ENCODE results near the gene ZNF682.
"Not testable (repeated sequence)": the region's sequence is repeated elsewhere in the genome, so short reads cannot be mapped to it uniquely, and the experiment has no call there.

ZNF682 gene

DNA sequence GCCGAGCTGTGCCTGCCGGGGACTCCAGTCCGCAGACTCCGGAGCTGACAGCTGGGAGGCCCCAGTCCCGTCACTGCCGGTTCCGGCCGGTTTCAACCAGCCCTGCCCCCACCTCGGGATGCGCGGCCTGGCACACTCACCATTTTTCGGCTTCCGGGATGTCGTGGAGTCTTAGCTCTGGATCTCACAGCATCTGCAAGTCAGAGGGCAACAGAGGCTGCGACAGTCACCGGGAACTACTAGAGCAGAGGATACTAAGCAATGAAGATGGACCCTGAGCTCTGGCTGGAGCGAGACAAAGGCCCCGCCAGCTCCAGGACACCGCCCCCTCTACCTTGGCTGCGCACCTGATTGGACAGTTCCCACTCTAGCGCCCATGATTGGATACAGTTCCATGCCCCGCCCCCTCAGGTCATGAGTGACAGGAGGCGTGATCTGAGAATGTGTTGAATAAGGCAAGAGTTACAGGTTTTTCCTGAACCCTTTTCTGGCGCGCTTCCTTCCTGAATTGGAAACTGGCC lies at the start of gene ZNF682:
Gene ZNF682 (minus strand): TSS at position 303 of the 521 bp plus-strand sequence. CDS start 160 bp downstream, at position 143.
- DNase-seq (ENCODE audit: low read depth) = peak; percentile 91

DNA sequence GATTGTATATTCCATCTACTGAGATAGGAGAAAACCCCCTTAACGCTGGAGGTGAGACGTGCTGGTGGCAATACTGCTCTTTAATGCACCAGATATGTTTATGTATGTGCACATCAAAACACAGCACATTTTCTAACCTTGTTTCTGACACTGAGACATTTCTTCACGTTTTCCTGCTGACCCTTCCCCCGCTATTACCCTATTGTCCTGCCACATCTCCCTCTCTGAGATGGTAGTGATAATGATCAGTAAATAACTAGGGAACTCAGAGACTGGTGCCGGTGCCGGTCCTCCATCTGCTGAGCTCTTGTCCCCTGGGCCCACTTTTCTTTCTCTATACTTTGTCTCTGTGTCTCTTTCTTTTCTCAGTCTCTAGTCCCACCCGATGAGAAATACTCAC lies 43.6 kb upstream of the ZNF682 start:
- not testable (repeated sequence) for DNase-seq (ENCODE audit: low read depth)

DNA sequence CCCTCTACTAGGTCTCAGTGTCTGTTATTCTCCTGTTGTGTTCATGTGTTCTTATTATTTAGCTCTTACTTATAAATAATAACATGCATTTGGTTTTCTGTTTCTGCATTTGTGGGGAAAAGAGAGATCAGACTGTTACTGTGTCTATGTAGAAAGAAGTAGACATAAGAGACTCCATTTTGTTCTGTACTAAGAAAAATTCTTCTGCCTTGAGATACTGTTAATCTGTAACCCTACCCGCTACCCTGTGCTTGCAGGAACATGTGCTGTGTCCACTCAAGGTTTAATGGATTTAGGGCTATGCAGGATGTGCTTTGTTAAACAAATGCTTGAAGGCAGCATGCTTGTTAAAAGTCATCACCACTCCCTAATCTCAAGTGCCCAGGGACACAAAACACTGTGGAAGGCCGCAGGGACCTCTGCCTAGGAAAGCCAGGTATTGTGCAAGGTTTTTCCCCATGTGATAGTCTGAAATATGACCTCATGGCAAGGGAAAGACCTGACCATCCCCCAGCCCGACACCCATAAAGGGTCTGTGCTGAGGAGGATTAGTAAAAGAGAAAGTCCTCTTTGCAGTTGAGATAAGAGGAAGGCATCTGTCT lies 43.0 kb upstream of the ZNF682 start:
- DNase-seq (ENCODE audit: low read depth) = not testable (repeated sequence)

DNA sequence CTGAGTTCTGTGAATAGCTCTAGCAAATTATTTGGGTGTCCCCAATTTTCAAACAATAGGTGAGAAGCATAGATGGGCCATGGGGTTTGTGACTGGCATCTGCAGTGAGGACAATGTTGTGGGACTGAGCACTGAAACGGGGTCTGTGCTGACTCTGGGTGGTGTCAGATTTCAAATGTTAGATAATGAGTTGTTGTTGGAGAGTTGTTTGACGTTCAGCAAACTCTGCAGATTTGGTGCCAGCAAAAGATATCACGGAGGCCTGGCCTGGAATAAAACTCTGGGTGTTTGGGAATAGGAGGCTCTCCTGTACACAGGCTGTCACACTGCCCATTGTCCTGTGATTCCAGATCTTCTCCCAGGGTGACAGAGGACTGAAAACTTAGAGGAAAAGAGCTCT lies 41.4 kb upstream of the ZNF682 start:
- DNase-seq (ENCODE audit: low read depth) = no peak

DNA sequence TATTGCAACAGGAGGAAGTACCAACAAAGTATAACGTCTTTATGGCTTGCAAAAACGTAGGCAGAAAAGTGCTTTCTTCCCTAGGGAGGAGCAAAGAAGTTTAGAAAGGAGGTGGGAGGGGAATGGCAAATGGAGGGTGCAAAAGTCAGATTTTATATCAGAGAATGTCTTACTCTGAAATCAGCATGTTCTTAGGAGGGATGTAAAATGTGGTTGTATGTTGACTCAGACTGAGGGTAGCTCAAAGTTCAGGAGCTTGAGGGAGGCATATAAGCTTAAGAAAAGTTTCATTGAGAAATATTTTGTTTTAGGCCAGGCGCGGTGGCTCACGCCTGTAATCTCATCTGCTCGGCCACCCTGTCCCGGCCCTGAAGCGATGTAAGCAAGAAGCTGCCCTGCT lies 40.2 kb upstream of the ZNF682 start:
- DNase-seq (ENCODE audit: low read depth) = no peak

DNA sequence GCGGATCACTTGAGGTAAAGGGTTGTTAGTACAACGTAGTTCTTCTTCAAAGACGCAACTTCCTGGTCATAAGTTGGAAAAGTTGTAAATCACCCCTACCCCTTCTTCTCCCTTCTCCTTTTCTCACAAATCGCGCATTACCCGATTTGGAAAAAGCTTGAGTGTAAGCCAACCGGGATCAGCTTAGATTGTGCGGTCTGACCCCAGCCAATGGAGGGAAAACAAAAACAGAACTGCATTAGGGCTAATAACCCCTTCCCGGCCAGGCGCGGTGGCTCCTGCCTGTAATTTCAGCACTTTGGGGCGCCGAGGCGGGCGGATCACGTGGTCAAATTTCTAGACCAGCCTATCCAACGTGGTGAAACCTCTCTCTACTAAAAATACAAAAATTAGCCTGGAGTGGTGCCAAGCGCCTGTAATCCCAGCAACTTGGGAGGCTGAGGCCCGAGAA lies 39.3 kb upstream of the ZNF682 start:
- no peak for DNase-seq (ENCODE audit: low read depth)

DNA sequence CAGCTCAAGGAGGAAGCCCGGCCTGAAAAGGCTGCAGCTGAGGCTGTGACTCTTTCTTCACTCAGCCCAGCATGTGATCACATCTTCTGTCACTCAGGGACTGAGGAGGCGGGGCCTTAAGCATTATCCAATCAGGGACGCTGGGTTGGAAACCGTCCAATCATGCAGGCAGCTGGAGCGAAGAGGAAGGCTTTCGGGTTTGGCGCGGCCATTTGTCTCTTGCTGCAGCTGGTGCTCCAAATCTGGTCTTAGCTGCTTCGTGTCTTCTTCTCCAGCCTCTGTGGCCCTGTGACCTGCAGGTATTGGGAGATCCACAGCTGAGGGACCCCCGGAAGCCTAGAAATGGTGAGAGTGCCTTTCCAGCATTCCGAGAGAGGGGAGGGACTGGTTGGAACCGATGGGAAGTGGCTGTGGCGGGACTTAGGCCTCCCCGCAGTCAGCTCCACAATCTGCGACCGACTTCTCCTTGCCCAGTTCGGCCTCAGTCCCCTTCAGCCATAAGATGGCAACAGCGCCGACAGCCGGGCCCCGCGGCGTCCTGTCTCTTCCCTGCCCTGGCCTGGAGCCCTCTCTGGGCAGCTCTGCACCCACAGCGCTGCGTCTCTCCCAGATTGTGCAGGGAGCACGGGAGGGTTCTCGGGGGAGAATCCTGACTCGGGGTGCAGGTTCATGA lies 38.6 kb upstream of the ZNF682 start, which contains the start of gene ZNF90:
Gene ZNF90 (plus strand): TSS at position 210 of the 673 bp plus-strand sequence. CDS start 133 bp downstream, at position 343.
- peak; percentile 74 for DNase-seq (ENCODE audit: low read depth)

DNA sequence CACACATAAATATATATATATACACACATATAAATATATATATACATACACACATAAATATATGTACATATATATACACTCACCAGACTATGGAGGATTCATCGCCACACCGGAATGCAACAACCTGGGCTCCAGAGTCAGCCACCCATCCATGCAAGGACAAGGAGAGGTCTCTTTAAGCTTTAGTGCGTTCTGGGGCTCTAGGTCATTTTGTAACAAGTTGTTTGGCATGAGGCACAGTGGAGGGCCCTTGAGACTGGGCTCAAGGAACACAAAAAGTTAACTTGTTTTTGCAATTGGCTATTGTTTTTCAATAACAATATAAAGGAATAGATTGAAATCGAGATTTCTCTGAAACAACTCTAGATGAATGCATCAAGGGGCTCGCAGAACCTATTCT lies 33.6 kb upstream of the ZNF682 start:
- DNase-seq (ENCODE audit: low read depth) = no peak

DNA sequence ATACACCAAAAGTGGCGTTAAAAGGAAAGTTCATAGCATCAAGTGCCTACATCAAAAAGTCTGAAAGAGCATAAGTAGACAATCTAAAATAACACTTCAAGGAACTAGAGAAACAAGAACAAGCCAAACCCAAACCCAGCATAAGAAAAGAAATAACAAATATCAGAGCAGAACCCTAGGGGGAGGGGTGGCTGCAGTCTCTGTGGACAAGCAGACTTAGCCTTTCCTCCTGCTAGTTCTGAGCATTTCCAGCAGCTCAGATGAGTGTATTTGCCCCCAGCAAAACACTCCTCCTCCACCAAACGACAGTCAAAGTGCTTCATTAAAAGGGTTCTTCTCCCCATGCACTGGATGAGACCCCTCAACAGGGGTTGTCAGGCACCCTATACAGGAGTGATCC lies 31.4 kb upstream of the ZNF682 start:
- DNase-seq (ENCODE audit: low read depth) = no peak

DNA sequence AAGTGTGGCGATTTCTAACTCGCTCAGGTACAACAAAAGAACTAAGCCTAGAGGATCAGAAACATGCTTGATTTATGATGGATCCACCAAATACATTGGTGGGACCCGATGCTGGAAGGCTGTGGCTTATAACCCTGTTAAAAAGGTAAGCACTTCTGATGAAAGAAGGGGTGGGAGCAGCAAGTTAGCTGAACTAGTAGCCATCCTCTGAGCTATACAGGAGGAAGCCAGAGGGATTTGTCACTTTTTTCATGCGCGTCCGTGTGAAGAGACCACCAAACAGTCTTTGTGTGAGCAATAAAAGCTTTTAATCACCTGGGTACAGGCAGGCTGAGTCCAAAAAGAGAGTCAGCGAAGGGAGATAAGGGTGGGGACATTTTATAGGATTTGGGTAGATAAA lies 29.3 kb upstream of the ZNF682 start:
- DNase-seq (ENCODE audit: low read depth) = not testable (repeated sequence)

DNA sequence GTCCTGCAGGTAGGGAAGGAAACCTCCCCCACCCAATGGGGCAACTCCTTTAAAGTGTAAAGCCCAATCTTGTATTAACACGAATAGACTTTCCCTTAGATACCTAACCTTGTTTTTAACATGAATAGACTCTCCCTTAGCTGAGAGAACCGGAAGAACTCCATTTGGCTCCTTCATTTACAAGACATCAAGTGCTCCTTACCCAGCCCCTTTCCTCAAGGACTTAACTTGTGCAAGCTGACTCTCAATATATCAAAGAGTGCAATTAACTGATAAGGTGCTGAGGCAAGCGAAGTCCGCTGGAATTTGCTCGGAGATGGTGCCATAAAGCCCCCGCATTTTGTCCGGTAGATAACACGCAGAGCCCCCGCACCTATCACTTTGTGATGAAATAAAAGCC lies 28.6 kb upstream of the ZNF682 start:
- DNase-seq (ENCODE audit: low read depth) = no peak

DNA sequence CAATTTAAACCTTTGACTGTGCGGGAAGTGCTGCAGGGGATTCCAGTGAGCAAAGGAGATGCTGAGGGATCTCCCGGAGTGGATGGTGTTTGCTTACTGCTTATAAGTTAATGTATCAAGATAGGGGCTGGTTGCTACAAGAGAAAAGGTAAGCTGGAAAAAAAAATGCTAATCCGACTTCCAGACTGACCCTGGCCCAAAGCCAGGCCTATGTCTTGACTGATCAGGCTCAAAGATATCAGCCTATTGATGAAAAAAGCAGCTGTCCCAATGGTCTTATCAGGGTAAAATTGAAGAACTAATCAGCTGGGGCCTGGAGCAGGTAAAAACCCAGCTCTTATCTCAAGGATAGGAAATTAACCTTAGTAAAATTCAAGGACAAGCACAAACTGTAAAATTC lies 27.6 kb upstream of the ZNF682 start:
- no peak for DNase-seq (ENCODE audit: low read depth)

DNA sequence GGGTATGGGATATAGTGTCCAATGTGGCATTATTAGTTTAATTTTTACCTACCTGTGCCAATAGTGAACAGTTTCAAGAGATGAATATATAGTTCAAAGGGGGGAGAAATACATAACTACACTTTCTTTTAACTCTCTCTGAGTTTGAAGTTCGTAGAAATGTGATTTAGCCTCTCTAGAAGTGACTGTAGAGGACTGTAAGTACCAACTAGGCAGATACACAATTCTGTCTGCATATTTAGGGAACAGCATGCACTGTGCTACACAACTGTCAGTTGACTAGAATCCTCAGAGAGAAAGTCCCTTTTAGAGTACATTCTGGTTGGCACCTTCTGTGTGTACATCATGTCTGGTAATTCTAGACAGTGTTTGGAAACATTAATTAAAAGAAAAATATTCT lies 21.0 kb upstream of the ZNF682 start:
- no peak for DNase-seq (ENCODE audit: low read depth)

DNA sequence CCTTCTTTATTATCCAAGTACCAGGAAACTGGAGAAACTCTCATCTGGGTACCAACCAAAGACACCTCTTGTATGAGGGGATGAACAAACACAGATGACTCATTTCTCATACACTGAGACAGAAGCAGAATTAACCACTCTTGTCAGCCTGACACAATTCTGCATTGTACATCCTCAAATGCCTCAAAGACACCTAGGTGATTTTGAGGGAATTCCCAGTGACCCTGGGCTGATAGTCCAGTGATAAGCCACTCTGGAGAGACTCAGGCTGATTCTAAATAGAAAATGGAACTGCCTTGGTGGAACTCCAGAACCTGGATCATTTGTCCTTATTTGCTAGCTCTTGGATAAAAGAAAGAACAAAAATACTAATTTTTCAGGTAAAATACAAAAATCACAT lies 19.4 kb upstream of the ZNF682 start:
- DNase-seq (ENCODE audit: low read depth) = not testable (repeated sequence)

DNA sequence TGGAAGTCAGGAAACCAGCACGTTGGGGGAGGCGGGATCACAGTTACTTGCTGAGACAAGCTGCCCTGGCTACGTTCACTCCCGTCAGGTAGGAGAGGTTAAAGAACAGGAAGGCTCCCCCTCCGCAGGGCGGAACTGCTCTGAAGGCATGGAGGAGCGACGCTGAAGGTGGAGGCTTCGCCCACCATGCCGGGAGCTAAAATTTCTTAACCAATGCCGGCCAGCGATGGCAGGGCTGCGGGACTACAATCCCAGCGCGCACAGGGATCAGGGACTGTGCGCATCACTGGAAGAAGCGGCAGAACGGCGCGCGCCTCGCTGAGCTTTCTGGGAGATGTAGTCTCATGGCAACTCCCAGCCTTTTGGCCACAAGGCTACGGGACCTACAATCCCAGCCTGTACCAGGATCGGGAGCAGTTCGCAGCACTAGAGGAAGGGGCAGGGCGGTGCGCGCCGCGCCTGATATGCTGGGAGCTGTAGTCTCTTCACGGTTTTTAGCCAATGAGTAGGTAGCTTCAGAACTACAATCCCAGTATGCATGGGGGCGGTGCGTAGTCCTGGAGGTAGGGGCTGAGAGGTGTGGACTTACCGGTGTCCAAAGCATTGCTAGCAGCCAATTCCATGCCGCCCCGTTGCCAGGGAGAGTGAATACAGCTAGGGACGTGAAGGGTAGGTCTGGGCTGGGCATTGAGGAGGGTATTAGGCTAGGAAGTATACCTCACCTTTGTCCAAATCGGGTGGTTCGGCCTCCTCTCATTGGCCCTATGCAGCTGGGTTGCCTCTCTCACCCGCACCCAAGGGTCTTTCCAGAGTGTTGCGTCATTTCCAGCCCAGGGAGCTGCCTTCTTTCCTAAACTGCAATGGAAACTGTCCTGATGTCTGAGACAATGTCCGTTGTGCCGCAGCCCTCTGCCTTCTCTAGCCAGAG lies 12.8 kb upstream of the ZNF682 start:
- DNase-seq (ENCODE audit: low read depth) = peak; percentile 17

DNA sequence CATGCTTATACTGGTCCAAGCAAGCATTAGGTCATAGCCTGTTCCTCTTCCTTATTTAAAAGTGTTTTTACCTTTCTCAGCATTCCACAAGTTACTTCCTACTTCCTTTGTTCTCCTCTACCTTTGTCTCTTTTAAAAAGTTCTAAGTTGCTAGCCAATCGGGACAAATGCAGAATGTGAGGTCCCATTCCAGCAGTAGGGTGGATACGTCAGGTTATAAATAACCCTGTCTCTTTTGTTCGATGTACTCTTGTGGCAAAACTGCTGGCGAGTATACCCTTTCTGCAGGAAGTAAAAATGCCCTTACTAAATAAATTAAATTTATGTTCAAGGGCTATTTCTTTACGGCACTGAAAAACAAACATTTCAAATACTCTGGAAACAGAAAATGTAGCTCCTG lies 6.4 kb upstream of the ZNF682 start:
- not testable (repeated sequence) for DNase-seq (ENCODE audit: low read depth)

DNA sequence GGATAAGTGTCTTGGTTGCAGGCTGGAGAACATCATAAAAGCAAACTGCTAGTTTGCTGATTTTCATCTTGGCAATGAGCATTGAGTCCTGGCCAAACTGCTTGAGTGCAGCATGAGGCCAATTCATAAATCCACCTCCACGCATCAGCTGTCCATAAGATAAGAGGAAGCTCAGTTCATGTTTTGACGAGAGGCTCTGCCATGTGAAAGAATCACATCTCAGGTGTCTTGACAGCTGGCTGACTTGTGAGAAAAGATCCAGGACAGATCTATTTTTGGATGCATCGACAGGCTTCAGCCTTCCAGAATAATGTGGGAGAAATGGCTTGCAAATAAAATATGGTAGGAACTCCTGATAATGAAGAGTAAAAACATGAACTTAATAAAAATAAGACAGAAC lies 5.4 kb upstream of the ZNF682 start:
- DNase-seq (ENCODE audit: low read depth) = no peak

DNA sequence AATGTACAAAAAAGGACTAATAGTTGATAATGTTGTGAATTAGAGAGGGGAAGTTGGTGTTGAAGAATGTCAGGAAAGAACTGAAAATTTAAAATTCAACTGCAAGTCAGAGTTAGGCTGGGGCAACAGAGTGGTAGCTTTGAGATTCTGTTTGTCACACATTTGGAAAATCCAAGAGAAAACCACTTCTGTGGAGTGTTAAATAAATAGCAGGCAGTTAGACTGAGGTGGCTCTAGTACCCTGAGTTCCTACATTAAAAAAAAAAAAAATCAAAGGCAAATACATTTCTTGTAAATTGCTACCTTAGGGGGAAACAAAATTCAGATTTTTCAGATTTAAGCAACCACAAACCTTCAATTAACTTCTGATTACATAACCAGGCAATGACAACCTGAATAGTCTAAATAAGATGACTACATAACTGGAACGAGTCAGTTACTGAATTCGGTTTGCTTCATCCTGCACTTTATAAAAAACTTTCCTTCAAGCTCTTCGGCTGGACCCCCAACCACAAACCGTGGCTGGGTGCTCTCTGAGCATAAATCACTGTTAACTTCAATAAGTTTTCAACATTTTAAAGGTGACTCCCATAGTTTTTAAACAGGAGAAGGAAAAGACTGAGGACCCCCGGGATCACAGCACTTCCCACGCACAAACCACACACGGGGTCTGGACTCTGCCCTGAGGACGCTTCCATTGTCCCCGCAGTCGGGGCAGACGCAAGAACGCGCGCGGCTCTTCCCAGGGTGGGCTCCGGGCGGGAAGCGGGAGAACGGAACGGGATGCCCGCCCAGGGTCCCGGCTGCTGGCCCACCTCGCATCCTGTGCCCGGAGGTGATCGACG lies 725 bp downstream of the ZNF682 start:
- DNase-seq (ENCODE audit: low read depth) = no peak

DNA sequence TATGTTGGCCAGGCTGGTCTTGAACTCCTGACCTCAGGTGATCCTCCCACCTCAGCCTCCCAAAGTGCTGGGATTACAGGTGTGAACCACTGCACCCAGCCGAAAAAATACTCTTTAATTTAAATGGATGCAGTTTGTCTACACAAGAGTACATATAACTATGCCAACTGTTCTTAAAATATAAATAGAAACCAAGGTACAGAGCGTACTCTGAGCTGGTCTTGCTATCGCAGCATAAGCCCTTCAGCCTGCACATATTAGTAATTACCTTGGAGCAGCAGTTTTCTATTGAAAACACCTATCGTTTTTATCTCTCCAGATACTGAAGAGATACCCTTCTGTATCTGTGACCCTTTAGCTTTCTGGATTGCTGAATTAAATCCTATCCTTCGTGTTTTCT lies 3.4 kb downstream of the ZNF682 start:
- DNase-seq (ENCODE audit: low read depth) = no peak

DNA sequence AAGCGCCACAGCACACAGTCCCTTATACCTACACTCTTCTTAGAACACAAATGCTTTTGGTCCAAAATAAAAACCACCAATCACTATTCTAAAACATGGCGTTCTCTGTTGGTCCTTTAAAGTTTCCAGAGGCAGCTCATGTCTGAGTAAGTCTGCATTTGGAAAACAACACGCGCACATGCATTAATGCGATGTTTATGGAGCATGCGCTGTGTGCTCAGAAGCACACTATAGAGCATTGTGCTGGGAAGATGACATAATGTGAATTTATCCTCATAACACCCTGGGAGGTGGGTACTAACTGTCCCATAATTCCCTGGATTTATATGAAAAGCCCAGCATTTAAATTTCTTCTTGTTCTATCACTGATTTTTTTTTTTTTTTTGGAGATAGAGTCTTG lies 10.7 kb downstream of the ZNF682 start:
- DNase-seq (ENCODE audit: low read depth) = no peak

DNA sequence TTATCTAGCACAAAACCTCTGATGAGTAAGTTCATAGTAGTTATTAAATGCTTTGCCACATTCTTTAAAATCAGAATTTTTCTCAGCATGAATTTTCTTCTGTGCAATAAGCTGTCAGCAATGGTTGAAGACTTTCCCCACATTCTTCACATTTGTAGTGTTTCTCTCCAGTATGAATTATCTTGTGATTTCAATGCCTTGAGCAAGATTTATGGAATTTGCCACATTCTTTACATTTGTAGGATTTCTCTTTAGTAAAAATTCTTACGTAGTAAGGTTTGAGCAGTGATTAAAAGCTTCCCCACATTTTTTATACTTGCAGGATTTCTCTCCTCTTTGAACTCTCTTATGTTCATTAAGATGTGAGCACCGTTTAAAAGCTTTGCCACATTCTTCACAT lies 33.6 kb downstream of the ZNF682 start:
- DNase-seq (ENCODE audit: low read depth) = no peak
